GM12865 (cell line): Measurements from ENCODE around the gene AAMP.
"Not testable (repeated sequence)": the region's sequence is repeated elsewhere in the genome, so short reads cannot be mapped to it uniquely, and the experiment has no call there.

Source experiments
- DNase-seq: peaks from one replicate; pipeline ENCODE4 v3.0.0; 2010; ENCODE audit warnings: low read depth
- H3K4me3 ChIP-seq: 2 replicates; pipeline ENCODE4 v1.5.1; 2011; ENCODE audit warnings: mild to moderate bottlenecking, low read depth, low read length, control low read depth
- CTCF ChIP-seq: IDR thresholded peaks from 2 replicates; pipeline ENCODE4 v1.5.1; 2011; ENCODE audit warnings: low read length, control low read depth, low read depth, inconsistent platforms; ENCODE audit not compliant: insufficient read depth; ENCODE audit errors: missing control alignments

Gene AAMP

GRCh38 chr2:218273908-218274249 lies 3.9 kb upstream of the AAMP start:
- no peak for DNase-seq
- no peak for TF ChIP-seq CTCF
- no peak overlapping the region for H3K4me3 ChIP-seq

- DNase-seq, H3K4me3 ChIP-seq: not testable (repeated sequence)
Observed at GRCh38 chr2:218273214-218273907, 3.4 kb upstream of the AAMP start.

DNA sequence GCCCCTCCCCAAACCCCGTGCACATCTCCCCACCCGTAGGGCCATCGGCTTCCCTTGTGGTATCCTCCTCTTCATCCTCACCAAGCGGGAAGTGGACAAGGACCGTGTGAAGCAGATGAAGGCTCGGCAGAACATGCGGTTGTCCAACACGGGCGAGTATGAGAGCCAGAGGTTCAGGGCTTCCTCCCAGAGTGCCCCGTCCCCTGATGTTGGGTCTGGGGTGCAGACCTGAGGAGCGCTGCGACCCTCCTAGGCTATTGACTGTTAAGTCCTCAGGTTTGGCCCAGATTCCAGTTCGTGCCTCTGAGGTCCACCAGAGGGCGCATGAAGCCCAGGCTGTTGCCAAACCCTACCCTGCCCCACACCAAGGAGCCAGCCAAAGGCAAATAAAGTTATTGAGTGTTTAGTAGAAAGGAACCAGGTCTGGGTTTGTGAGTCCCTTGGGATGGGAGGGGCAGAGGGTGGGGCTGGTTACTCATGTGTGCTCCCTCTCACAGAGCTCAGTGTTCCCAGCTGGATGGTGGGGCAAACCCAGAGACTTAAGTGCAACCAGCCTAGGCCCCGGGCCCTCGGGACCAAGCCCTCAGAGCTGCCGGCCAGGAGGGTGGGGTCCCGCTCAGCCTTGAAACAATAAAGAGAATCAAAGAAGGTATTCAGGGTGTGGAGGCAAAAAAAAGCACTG lies 2.7 kb upstream of the AAMP start:
- H3K4me3 ChIP-seq: no peak overlapping the region
- peak; percentile 95 for TF ChIP-seq CTCF
- DNase-seq: peak; percentile 90

GRCh38 chr2:218271865-218272530 lies 2.1 kb upstream of the AAMP start:
- DNase-seq: no peak
- no peak for TF ChIP-seq CTCF
- H3K4me3 ChIP-seq: no peak overlapping the region

DNA sequence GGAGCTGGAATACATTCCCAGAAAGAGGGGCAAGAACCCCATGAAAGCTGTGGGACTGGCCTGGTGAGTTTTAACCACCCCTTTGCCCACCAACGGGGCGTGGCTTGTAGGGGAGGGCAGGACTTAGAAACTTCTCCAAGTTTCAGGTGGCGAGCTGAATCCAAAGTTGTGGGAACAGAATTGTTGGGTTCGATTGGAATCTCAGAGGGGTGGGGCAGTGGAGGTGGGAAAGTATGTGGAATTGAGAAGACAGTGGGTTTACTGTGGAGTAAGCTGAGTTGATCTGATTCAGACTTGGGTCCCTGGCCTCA lies 1.5 kb upstream of the AAMP start:
- no peak for DNase-seq
- H3K4me3 ChIP-seq: peak overlapping the region; percentile 83

DNA sequence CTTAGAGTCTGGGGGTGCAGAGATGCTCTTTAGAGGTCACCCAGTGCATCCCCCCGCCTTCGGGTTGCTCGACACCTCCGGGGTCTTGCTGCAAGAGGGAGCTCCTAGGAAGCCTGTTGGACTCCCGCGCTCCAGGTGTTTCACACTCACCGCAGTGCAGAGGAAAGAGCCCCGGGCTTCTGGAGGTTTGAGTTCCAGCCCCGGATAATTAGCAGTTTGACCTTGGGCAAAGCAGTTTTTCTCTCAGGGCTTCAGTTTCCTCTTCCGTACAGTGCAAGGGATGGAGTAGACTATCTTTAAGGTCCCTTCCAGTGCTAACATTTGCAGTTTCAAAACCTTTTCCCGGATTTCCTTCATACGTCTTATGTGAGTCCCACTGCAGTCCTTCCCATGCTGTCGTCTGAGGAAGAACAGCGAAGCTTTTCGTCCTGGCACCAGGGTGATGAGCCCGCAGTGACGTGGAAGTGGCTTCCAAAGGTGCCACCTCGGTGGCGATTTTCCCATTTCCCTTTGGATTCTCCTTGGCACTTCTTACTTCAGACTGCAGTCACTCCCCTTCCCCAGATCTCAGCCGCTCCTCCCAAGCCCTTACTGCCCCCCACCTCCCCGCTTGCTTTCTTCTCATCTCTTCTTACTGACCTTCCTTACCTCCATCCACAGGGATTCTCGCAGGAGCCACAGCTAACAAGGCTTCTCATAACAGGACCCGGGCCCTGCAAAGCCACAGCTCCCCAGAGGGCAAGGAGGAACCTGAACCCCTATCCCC lies 967 bp upstream of the AAMP start:
- no peak for DNase-seq
- peak overlapping the region; percentile 83 for H3K4me3 ChIP-seq
- no peak for TF ChIP-seq CTCF

More for the DNA sequence above, 1.5 kb upstream of the AAMP start:
- TF ChIP-seq CTCF: no peak

- H3K4me3 ChIP-seq: no peak overlapping the region
- no peak for TF ChIP-seq CTCF
- no peak for DNase-seq
Observed at GRCh38 chr2:218267259-218267658, 2.7 kb downstream of the AAMP start.
